HG02973 (cell line): ENCODE results near the gene PRTG.
"Not testable (repeated sequence)": the region's sequence is repeated elsewhere in the genome, so short reads cannot be mapped to it uniquely, and the experiment has no call there.

Source experiments
- ATAC-seq: cut with Tn5 transposase; IDR thresholded peaks from one replicate; pipeline ENCODE4 v1.9.1; 2021; ENCODE audit warnings: moderate library complexity; ENCODE audit not compliant: unreplicated experiment

PRTG gene

GRCh38 chr15:55750706-55751105 lies 7.8 kb upstream of the PRTG start:
- ATAC-seq: no peak

DNA sequence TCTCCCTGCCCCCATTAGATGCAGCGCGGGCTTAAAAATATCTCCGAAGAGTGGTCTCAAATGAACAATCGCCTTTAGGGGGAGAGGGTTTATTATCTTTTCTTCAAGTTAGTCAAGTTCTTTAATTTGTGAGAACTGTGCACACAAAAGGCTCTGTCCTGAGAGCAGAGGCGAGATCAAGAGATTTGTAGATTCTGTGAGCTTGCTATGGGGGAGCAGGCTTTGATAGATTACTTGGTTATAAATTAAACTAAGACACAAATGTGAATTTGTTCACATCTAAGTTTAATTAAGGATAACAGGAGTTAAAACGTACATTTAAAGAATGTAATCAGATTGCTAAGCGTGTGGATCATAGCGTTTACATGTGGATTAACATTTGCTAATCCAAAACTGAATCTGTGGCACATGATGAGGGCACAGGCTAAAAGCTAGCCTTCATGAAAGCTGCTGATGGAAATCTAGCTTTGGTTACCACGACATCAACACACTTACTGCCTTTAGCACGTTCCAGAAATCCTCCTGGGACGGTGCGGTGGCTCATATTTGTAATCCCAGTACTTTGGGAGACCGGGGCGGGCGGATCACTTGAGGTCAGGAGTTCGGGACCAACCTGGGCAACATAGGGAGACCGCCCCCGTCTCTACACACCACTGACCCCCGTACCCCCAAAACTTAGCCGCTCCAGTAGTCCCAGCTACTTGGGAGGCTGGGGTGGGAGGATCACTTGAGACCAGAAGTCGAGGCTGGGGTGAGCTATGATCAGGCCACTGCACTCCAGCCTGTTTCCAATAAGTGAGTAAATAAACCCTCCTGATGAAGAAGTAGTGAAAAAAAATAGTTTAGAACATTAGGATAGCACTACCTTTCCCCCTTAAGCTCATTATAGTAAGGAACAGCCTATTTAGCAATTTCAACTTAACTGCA lies 1.0 kb upstream of the PRTG start:
- no peak for ATAC-seq

DNA sequence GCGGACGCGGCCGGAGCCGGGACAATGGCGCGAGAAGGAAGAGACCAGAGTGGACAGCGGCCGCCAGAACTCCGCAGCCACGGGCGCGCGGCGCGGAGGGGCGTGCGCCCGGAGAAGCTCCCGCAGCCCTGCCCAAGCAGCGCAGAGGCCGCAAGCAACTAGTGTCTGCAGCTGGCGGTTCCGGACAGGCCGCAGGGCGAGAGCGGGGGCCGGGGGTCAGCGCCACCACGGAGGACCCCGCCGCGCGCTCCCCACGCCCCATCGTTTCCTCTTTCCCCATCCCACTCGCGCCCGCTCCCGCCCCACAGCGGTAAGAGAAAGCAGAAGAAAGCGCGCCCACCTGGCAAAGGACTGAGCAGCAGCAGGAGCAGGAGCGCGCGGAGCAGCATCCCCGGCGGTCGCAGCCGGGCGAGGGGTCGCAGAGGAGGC lies 440 bp downstream of the PRTG start:
- no peak for ATAC-seq

GRCh38 chr15:55741833-55742497 lies 987 bp downstream of the PRTG start:
- ATAC-seq: no peak

GRCh38 chr15:55740981-55741832 lies 1.7 kb downstream of the PRTG start:
- no peak for ATAC-seq

GRCh38 chr15:55740359-55740878 lies 2.5 kb downstream of the PRTG start:
- ATAC-seq: no peak

- ATAC-seq: no peak
Measured at GRCh38 chr15:55739641-55740040, 3.3 kb downstream of the PRTG start.

DNA sequence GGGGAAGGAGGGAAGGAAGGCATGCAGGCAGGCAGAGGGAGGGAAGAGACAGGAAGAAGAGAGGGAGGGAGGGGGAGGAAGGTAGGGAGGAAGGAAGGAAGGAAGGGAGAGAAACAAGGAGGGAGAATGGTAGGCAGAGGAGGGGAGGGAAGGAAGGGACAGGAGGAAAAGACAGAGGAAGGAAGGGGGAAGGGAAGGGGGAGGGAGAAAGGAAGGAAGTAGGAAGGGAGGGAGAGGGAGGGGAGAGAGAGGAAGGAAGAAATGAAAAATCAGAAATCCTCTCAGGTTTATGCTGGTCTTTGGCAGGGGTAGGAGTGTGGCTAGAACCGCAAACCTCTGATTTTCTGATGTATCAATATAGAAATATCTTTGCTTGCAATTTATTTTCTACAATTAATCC lies 4.2 kb downstream of the PRTG start:
- no peak for ATAC-seq

- ATAC-seq: no peak
Measured at GRCh38 chr15:55737373-55737772, 5.6 kb downstream of the PRTG start.

GRCh38 chr15:55736756-55737155 lies 6.2 kb downstream of the PRTG start:
- no peak for ATAC-seq

- no peak for ATAC-seq
Measured at GRCh38 chr15:55734641-55735040, 8.3 kb downstream of the PRTG start.

- not testable (repeated sequence) for ATAC-seq
Measured at GRCh38 chr15:55733461-55733860, 9.5 kb downstream of the PRTG start.

GRCh38 chr15:55721554-55722185 lies 21.3 kb downstream of the PRTG start:
- ATAC-seq: no peak

DNA sequence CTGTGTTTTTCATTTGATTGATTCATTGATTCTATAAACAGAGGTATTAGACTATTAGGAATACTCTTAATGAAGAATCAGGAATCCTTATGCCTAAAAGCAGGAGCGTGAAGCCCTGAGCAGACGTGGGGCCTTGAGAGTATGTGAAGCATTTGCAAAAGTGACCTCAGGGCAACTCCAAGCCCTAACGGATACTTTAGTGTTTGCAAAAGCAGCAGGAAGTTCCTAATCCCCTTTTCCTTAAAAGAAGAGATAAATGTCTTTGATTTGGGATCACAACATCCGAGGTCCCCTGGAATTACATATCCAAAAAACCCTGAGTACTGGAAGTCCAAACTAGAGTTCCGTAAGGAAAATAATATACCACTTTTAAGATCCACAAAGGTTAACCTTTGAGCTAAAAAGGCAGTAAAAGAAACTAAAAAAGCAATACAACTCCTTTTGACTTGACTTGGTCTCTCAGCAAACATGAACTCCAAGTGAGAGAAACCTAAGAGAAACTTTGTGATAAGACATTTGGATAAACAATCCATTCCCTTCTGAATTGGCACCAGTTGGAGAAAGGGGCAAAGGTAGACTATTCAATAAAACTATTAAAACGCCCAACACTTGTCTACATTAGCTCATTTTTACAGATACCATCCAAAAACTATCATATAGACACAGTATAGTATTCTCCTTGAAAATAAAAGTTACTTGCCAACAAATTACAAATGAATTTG lies 27.4 kb downstream of the PRTG start:
- no peak for ATAC-seq

GRCh38 chr15:55714064-55714463 lies 28.9 kb downstream of the PRTG start:
- no peak for ATAC-seq

GRCh38 chr15:55712363-55712762 lies 30.6 kb downstream of the PRTG start:
- ATAC-seq: no peak

- ATAC-seq: no peak
Measured at GRCh38 chr15:55710286-55710685, 32.7 kb downstream of the PRTG start.

- ATAC-seq: no peak
Measured at GRCh38 chr15:55709458-55709857, 33.5 kb downstream of the PRTG start.

GRCh38 chr15:55708720-55709119 lies 34.2 kb downstream of the PRTG start:
- no peak for ATAC-seq

GRCh38 chr15:55707951-55708350 lies 35.0 kb downstream of the PRTG start:
- no peak for ATAC-seq
